ENCODE results near the gene ZC3H8. TPM values are rescaled to one million over a fixed set of nuclear protein-coding genes. Genes with fewer than 3 reads are reported as not detected.

Gene ZC3H8
- polyA plus RNA-seq, 2 of the 4 experiments (the other 2 are of a cell fraction): 13.2 to 20.2 TPM

- TF ChIP-seq HOXB13 (CRISPR knock-in tag; IDR thresholded peaks at IDR 0.05; ENCODE audit: low read depth): no peak
These were observed 84.3 kb downstream of the ZC3H8 start (continued) for GRCh38 chr2:112170495-112170894.

- Histone ChIP-seq H3K4me2 (no peak overlapping the region), H3K4me1 (no peaks in the 10 kb centered on the region), H3K9me3 (no peaks in the 10 kb centered on the region), H3K27ac (no peak overlapping the region), H3K4me3 (no peak overlapping the region)
- WGBS (ENCODE audit: missing lambda C conversion rate): 69% methylated on average over 10 of the region's 10 CpGs
- POLR2A ChIA-PET: no interaction called here
- CTCF ChIA-PET: no interaction called here
- no peak for ATAC-seq
- no peak for FAIRE-seq
- no peak for DNase-seq (ENCODE audit: low read depth in 1 of 2, low spot score in 1 of 2)
- no peak for TF ChIP-seq EP300 (IDR thresholded peaks at IDR 0.05)
- TF ChIP-seq ELK1 (IDR thresholded peaks at IDR 0.05; ENCODE audit: low read depth, low read length): no peak
- TF ChIP-seq SMC3 (IDR thresholded peaks at IDR 0.05): no peak
- TF ChIP-seq MAFK (IDR thresholded peaks at IDR 0.05; ENCODE audit: partially characterized antibody): no peak
- TF ChIP-seq RAD21 (conservative IDR thresholded peaks at IDR 0.05 in 1 of 2, IDR thresholded peaks at IDR 0.05 in 1 of 2): no peak
These were observed 86.3 kb downstream of the ZC3H8 start for GRCh38 chr2:112168422-112169124.

- H3K4me3 ChIP-seq: no peak overlapping the region
- no peaks in the 10 kb centered on the region for H3K9me3 ChIP-seq
- H3K4me1 ChIP-seq: no peaks in the 10 kb centered on the region
- FAIRE-seq: no peak
- no peak overlapping the region for H3K27ac ChIP-seq
- TF ChIP-seq FOXS1 (CRISPR knock-in tag; IDR thresholded peaks at IDR 0.05): no peak
- no peak for TF ChIP-seq NPAS2 (CRISPR knock-in tag; IDR thresholded peaks at IDR 0.05; ENCODE audit: borderline replicate concordance)
- TF ChIP-seq ZSCAN20 (CRISPR knock-in tag; IDR thresholded peaks at IDR 0.05): no peak
- TF ChIP-seq RNF2 (IDR thresholded peaks at IDR 0.05; ENCODE audit: borderline replicate concordance, low read depth): no peak
- TF ChIP-seq REST (IDR thresholded peaks at IDR 0.05): no peak
- no peak for TF ChIP-seq HOXA7 (CRISPR knock-in tag; IDR thresholded peaks at IDR 0.05)
- no peak for TF ChIP-seq ESRRA (IDR thresholded peaks at IDR 0.05; ENCODE audit: borderline replicate concordance, low read length)
- no peak for TF ChIP-seq ATOH8 (CRISPR knock-in tag; IDR thresholded peaks at IDR 0.05; ENCODE audit: low read depth)
- TF ChIP-seq ZNF302 (CRISPR knock-in tag; IDR thresholded peaks at IDR 0.05): no peak
- TF ChIP-seq NR3C1 (IDR thresholded peaks at IDR 0.05): no peak
- TF ChIP-seq KDM1A (IDR thresholded peaks at IDR 0.05; ENCODE audit: low read depth): no peak
- TF ChIP-seq JUN (IDR thresholded peaks at IDR 0.05): no peak
- no peak for TF ChIP-seq POLR2AphosphoS2 (conservative IDR thresholded peaks at IDR 0.05; ENCODE audit: low read length)
- no peak for TF ChIP-seq RARB (CRISPR knock-in tag; IDR thresholded peaks at IDR 0.05)
- TF ChIP-seq NFE2L2 (conservative IDR thresholded peaks at IDR 0.05; ENCODE audit: low read length): no peak
- no peak for TF ChIP-seq CBX2 (IDR thresholded peaks at IDR 0.05; ENCODE audit: borderline replicate concordance, low read depth)
- no peak for ATAC-seq
- H3K4me2 ChIP-seq: no peak overlapping the region
- no peak for DNase-seq (ENCODE audit: low read depth in 1 of 2, low spot score in 1 of 2)
- 60% methylated on average over 14 of the region's 14 CpGs for WGBS (ENCODE audit: missing lambda C conversion rate)
- ChIA-PET CTCF (no interaction called here), POLR2A (no interaction called here)
These were observed 87.9 kb downstream of the ZC3H8 start for GRCh38 chr2:112166806-112167499.

Measured in A549 (cell line).